PC-9 (cell line): ENCODE data around the gene DISP3. TPM values are rescaled to one million over a fixed set of nuclear protein-coding genes. Genes with fewer than 3 reads are reported as not detected.

ENCODE experiments used
- BruUV-seq: library from RNA; stranded (reverse); fragments of 400-500 nt; replicated peaks from 2 replicates; lab custom pipeline; 2021; lab: Mats Ljungman, UMichigan
- CTCF ChIA-PET: fragments of 300-600 bp; sonication (Branson Sonifier 250); formaldehyde crosslinking; loops from one replicate; lab custom pipeline; 2022; ENCODE audit warnings: antibody characterized with exemption; lab: Charles Lee
- POLR2A ChIA-PET: fragments of 300-600 bp; sonication (Branson Sonifier 250); formaldehyde crosslinking; loops from one replicate; lab custom pipeline; 2022; ENCODE audit warnings: antibody characterized with exemption; ENCODE audit not compliant: unreplicated experiment; lab: Charles Lee
- DNase-seq, 2 experiments: peaks; one replicate each; pipeline versions ENCODE4 v3.0.0 to v3.0.0-alpha.2; 2015 to 2022; ENCODE audit warnings: mixed read lengths in 1 of 2
- H2AFZ ChIP-seq: fragments of 200-600 bp; sonication (generic); 2 replicates; pipeline ENCODE4 v1.8.1; 2017; ENCODE audit warnings: antibody characterized with exemption
- H3F3A ChIP-seq: fragments of 200-600 bp; sonication (generic); 2 replicates; pipeline ENCODE4 v1.8.1; 2017; ENCODE audit warnings: antibody characterized with exemption, mild to moderate bottlenecking, low read depth; ENCODE audit not compliant: insufficient read depth
- H3K27ac ChIP-seq: fragments of 200-600 bp; sonication (generic); 2 replicates; pipeline ENCODE4 v1.6.1; 2016; ENCODE audit warnings: mixed run types
- H3K27me3 ChIP-seq: fragments of 200-600 bp; sonication (generic); 2 replicates; pipeline ENCODE4 v1.6.1; 2016; ENCODE audit warnings: low read depth, mixed run types; ENCODE audit not compliant: insufficient read depth
- H3K36me3 ChIP-seq: fragments of 200-600 bp; sonication (generic); 2 replicates; pipeline ENCODE4 v1.6.1; 2016; ENCODE audit warnings: low read depth, mixed run types
- H3K4me1 ChIP-seq: fragments of 200-600 bp; sonication (generic); replicated peaks from 2 replicates; pipeline ENCODE4 v1.6.1; 2016; ENCODE audit warnings: mixed run types; ENCODE audit not compliant: insufficient read depth
- H3K4me2 ChIP-seq: fragments of 200-600 bp; sonication (generic); 2 replicates; pipeline ENCODE4 v1.6.1; 2017; ENCODE audit warnings: mixed run types
- H3K4me3 ChIP-seq: fragments of 200-600 bp; sonication (generic); 2 replicates; pipeline ENCODE4 v1.6.1; 2016; ENCODE audit warnings: mixed run types
- H3K79me2 ChIP-seq: fragments of 200-600 bp; sonication (generic); 2 replicates; pipeline ENCODE4 v1.6.1; 2017; ENCODE audit warnings: low read depth, mixed run types
- H3K9me2 ChIP-seq: fragments of 200-600 bp; sonication (generic); 2 replicates; pipeline ENCODE4 v1.8.1; 2017; ENCODE audit warnings: mild to moderate bottlenecking; ENCODE audit not compliant: insufficient read depth
- H3K9me3 ChIP-seq: fragments of 200-600 bp; sonication (generic); 2 replicates; pipeline ENCODE4 v1.8.1; 2016; ENCODE audit warnings: low read depth; ENCODE audit not compliant: insufficient read depth
- H4K20me1 ChIP-seq: fragments of 200-600 bp; sonication (generic); 2 replicates; pipeline ENCODE4 v1.8.1; 2017; ENCODE audit not compliant: insufficient read depth
- EZH2 ChIP-seq: fragments of 200-600 bp; sonication (generic); IDR thresholded peaks from 2 replicates; pipeline ENCODE4 v1.8.0; 2017; ENCODE audit warnings: antibody characterized with exemption, low read depth
- intact Hi-C: fragments of 100-400 bp; cut with micrococcal nuclease; formaldehyde crosslinking; loops from one replicate; pipeline ENCODE4 v1.10.0; 2022; ENCODE audit not compliant: unreplicated experiment
- total RNA-seq: library from RNA; stranded (reverse); gene quantifications from 2 replicates; pipeline ENCODE4 v1.2.3, GENCODE V29; 2021
- TF ChIP-seq, protein P1 (sequence below): fragments of 200-600 bp; sonication (generic); conservative IDR thresholded peaks from 2 replicates; pipeline ENCODE4 v1.6.1; 2017; ENCODE audit warnings: mixed run types, antibody characterized with exemption, mild to moderate bottlenecking, moderate library complexity

The DISP3 gene
- total RNA-seq, 1 experiment from 2014 or later, result not detected

DNA sequence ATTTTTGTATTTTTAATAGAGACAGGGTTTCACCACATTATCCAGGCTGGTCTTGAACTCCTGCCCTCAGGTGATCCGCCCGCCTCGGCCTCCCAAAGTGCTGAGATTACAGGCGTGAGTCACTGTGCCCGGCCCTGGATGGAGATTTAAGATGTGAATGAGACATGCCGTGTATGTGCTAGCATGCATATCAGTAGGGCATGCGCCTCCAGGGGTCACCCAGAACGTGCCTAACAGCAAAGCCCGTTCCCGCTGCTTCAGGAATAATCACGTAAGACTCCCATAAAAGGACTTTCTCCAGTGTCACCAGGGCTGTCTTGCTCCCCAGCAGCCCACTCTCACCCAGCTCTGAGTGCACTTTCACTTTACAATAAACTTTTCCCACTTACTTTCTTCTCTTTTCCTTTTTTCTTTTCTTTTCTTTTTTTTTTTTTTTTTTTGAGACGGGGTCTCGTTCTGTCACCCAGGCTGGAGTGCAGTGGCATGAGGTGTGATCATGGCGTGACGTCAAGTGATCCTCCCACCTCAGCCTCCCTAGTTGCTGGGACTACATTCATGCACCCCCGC lies 46.9 kb upstream of the DISP3 start:
- POLR2A ChIA-PET, result interaction anchor here (0.6 kb wide), 1 partner anchor 11 kb away, joined by 3 read pairs; no protein-coding TSS in a partner anchor
- H3K36me3 ChIP-seq, result no peaks in the 10 kb centered on the region
- H3K27ac ChIP-seq, result no peak overlapping the region
- no peaks in the 10 kb centered on the region for H3K9me3 ChIP-seq
- H2AFZ ChIP-seq, result no peak overlapping the region
- H4K20me1 ChIP-seq, result no peaks in the 10 kb centered on the region
- H3K4me2 ChIP-seq, result no peak overlapping the region
- H3F3A ChIP-seq, result no peaks in the 10 kb centered on the region
- no peak for TF ChIP-seq EZH2
- TF ChIP-seq, protein P1, sequence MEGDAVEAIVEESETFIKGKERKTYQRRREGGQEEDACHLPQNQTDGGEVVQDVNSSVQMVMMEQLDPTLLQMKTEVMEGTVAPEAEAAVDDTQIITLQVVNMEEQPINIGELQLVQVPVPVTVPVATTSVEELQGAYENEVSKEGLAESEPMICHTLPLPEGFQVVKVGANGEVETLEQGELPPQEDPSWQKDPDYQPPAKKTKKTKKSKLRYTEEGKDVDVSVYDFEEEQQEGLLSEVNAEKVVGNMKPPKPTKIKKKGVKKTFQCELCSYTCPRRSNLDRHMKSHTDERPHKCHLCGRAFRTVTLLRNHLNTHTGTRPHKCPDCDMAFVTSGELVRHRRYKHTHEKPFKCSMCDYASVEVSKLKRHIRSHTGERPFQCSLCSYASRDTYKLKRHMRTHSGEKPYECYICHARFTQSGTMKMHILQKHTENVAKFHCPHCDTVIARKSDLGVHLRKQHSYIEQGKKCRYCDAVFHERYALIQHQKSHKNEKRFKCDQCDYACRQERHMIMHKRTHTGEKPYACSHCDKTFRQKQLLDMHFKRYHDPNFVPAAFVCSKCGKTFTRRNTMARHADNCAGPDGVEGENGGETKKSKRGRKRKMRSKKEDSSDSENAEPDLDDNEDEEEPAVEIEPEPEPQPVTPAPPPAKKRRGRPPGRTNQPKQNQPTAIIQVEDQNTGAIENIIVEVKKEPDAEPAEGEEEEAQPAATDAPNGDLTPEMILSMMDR, result no peak
- CTCF ChIA-PET, result interaction anchor here (0.7 kb wide), 1 partner anchor 209 kb away, joined by 11 read pairs; no protein-coding TSS in a partner anchor
- DNase-seq, result no peak
- H3K9me2 ChIP-seq, result no peaks in the 10 kb centered on the region
- intact Hi-C loops, result no loop called here
- H3K27me3 ChIP-seq, result peaks cover 95% of the 10 kb centered on the region
- no peaks in the 10 kb centered on the region for H3K4me1 ChIP-seq
- no peaks in the 10 kb centered on the region for H3K79me2 ChIP-seq
- BruUV-seq, result no TSS peak
- H3K4me3 ChIP-seq, result no peak overlapping the region

DNA sequence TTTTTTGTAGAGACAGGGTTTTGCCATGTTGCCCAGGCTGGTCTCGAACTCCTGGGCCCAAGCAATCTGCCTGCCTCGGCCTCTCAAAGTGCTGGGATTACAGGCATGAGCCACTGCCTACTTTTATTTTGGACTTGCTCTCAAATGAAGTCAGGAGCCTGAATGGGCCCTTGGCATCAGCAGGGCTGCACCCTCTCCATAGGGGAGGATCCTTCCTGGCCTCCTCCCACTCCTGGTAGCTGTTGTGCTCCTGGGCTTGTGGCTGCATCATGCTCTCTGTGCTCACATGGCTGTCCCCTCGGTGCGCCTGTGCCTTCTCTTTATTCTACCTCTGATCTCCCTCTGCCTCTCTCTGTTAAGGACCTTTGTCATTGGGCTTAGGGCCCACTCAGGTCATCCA lies 46.4 kb upstream of the DISP3 start:
- H3K9me2 ChIP-seq, result no peaks in the 10 kb centered on the region
- H3F3A ChIP-seq, result no peaks in the 10 kb centered on the region
- no TSS peak for BruUV-seq
- ChIA-PET CTCF (no interaction called here), POLR2A (interaction anchor here (0.6 kb wide), 1 partner anchor 12 kb away, joined by 3 read pairs; no protein-coding TSS in a partner anchor)
- H3K4me2 ChIP-seq, result no peak overlapping the region
- intact Hi-C loops, result no loop called here
- H3K27ac ChIP-seq, result no peak overlapping the region
- no peak for DNase-seq
- H3K27me3 ChIP-seq, result peaks cover 99% of the 10 kb centered on the region
- no peaks in the 10 kb centered on the region for H3K9me3 ChIP-seq
- TF ChIP-seq, protein P1, result no peak
- TF ChIP-seq EZH2, result no peak
- H4K20me1 ChIP-seq, result no peaks in the 10 kb centered on the region
- H3K79me2 ChIP-seq, result no peaks in the 10 kb centered on the region
- H3K36me3 ChIP-seq, result no peaks in the 10 kb centered on the region
- no peaks in the 10 kb centered on the region for H3K4me1 ChIP-seq
- no peak overlapping the region for H3K4me3 ChIP-seq
- no peak overlapping the region for H2AFZ ChIP-seq

- ChIA-PET CTCF (no interaction called here), POLR2A (no interaction called here)
- peaks cover 99% of the 10 kb centered on the region for H3K27me3 ChIP-seq
- TF ChIP-seq, protein P1, result no peak
- no peak for TF ChIP-seq EZH2
- no peak overlapping the region for H3K4me2 ChIP-seq
- no peaks in the 10 kb centered on the region for H3F3A ChIP-seq
- intact Hi-C loops, result no loop called here
- no peaks in the 10 kb centered on the region for H3K36me3 ChIP-seq
- no peaks in the 10 kb centered on the region for H3K4me1 ChIP-seq
- H4K20me1 ChIP-seq, result no peaks in the 10 kb centered on the region
- H3K79me2 ChIP-seq, result no peaks in the 10 kb centered on the region
- H3K9me2 ChIP-seq, result no peaks in the 10 kb centered on the region
- no peak overlapping the region for H3K27ac ChIP-seq
- H3K9me3 ChIP-seq, result no peaks in the 10 kb centered on the region
- no peak overlapping the region for H3K4me3 ChIP-seq
- DNase-seq, result no peak
- BruUV-seq, result no TSS peak
- no peak overlapping the region for H2AFZ ChIP-seq
Measured at GRCh38 chr1:11434501-11434900, 44.5 kb upstream of the DISP3 start.
